Measurements from ENCODE around the gene EXOSC10. TPM values are rescaled to one million over a fixed set of nuclear protein-coding genes. Genes with fewer than 3 reads are reported as not detected.
"Not testable (repeated sequence)": the region's sequence is repeated elsewhere in the genome, so short reads cannot be mapped to it uniquely, and the experiment has no call there.

The EXOSC10 gene
- total RNA-seq, 1 donor from 2014 or later: 53.6 TPM

GRCh38 chr1:11109047-11109760 lies 9.5 kb upstream of the EXOSC10 start:
- no peak for DNase-seq

GRCh38 chr1:11107599-11107998 lies 7.9 kb upstream of the EXOSC10 start:
- no peak for DNase-seq

- DNase-seq: no peak
These were observed 5.9 kb upstream of the EXOSC10 start for GRCh38 chr1:11105586-11105985.

- DNase-seq: no peak
These were observed 1.7 kb upstream of the EXOSC10 start for GRCh38 chr1:11101347-11101746.

GRCh38 chr1:11100806-11101205 lies 1.1 kb upstream of the EXOSC10 start:
- DNase-seq: not testable (repeated sequence)

GRCh38 chr1:11100149-11100493 lies 452 bp upstream of the EXOSC10 start:
- no peak for DNase-seq

- DNase-seq: no peak
These were observed 749 bp downstream of the EXOSC10 start for GRCh38 chr1:11098931-11099309.

- not testable (repeated sequence) for DNase-seq
These were observed 15.9 kb downstream of the EXOSC10 start for GRCh38 chr1:11083784-11084183.

GRCh38 chr1:11080931-11081330 lies 18.7 kb downstream of the EXOSC10 start:
- DNase-seq: no peak

- no peak for DNase-seq
These were observed 21.0 kb downstream of the EXOSC10 start for GRCh38 chr1:11078631-11079030.

- not testable (repeated sequence) for DNase-seq
These were observed 26.3 kb downstream of the EXOSC10 start for GRCh38 chr1:11073398-11073797.

- no peak for DNase-seq
These were observed 27.3 kb downstream of the EXOSC10 start for GRCh38 chr1:11072216-11072917.

GRCh38 chr1:11071463-11072215 lies 28.0 kb downstream of the EXOSC10 start:
- DNase-seq: no peak

GRCh38 chr1:11070876-11071275 lies 28.8 kb downstream of the EXOSC10 start:
- DNase-seq: no peak

GRCh38 chr1:11068600-11069473 lies 30.8 kb downstream of the EXOSC10 start:
- no peak for DNase-seq

- no peak for DNase-seq
These were observed 31.7 kb downstream of the EXOSC10 start for GRCh38 chr1:11067716-11068599.

GRCh38 chr1:11065796-11066195 lies 33.9 kb downstream of the EXOSC10 start:
- no peak for DNase-seq

- DNase-seq: no peak
These were observed 34.7 kb downstream of the EXOSC10 start for GRCh38 chr1:11064942-11065341.

- DNase-seq: not testable (repeated sequence)
These were observed 35.6 kb downstream of the EXOSC10 start for GRCh38 chr1:11063937-11064537.

GRCh38 chr1:11062965-11063401 lies 36.7 kb downstream of the EXOSC10 start:
- DNase-seq: no peak
